SK-N-SH (cell line): ENCODE measurements around the gene KCNJ18. TPM values are rescaled to one million over a fixed set of nuclear protein-coding genes. Genes with fewer than 3 reads are reported as not detected.
"Not testable (repeated sequence)": the region's sequence is repeated elsewhere in the genome, so short reads cannot be mapped to it uniquely, and the experiment has no call there.

Experiments used
- CTCF ChIA-PET: fragments of 300-600, 350-600 bp; formaldehyde crosslinking; extraction: SDS; loops from one replicate; lab custom pipeline; 2021; lab: Yijun Ruan, JAX
- POLR2A ChIA-PET: fragments of 350-600 bp; sonication (Branson Sonifier 250); formaldehyde crosslinking; extraction: SDS; loops from one replicate; lab custom pipeline; 2020; ENCODE audit warnings: antibody characterized with exemption, inconsistent platforms; lab: Yijun Ruan, JAX
- DNase-seq: peaks from one replicate; pipeline ENCODE4 v3.0.0; 2012
- H2AFZ ChIP-seq: fragments of 200-600 bp; sonication (generic); 2 replicates; pipeline ENCODE4 v1.8.1; 2016; ENCODE audit warnings: antibody characterized with exemption, mild to moderate bottlenecking, low read depth
- H3F3A ChIP-seq: fragments of 200-600 bp; sonication (generic); replicated peaks from 2 replicates; pipeline ENCODE3; 2016; ENCODE audit warnings: antibody characterized with exemption, mild to moderate bottlenecking; ENCODE audit not compliant: insufficient read depth
- H3K27ac ChIP-seq, 2 experiments: fragments of 200-500 bp in 1 of 2; fragments of 200-600 bp in 1 of 2; sonication (Bioruptor generic) in 1 of 2; sonication (generic), shearing (Covaris generic) in 1 of 2; 2 replicates each; pipeline versions ENCODE4 v1.5.1 to v1.6.1; 2014 to 2016; ENCODE audit warnings: low read depth in 2 of 2, inconsistent platforms in 1 of 2, low read length in 1 of 2, mild to moderate bottlenecking in 1 of 2, mixed read lengths in 1 of 2
- H3K27me3 ChIP-seq: fragments of 200-600 bp; sonication (generic), shearing (Covaris generic); 2 replicates; pipeline ENCODE4 v1.6.1; 2016; ENCODE audit warnings: mixed run types; ENCODE audit not compliant: insufficient read depth
- H3K36me3 ChIP-seq, 2 experiments: fragments of 200-500 bp in 1 of 2; fragments of 200-600 bp in 1 of 2; sonication (Bioruptor generic) in 1 of 2; sonication (generic) in 1 of 2; replicated peaks in 1 of 2; 2 replicates each; pipeline versions ENCODE3 to v1.5.1; 2014 to 2016; ENCODE audit warnings: low read length in 1 of 2, mild to moderate bottlenecking in 1 of 2; ENCODE audit not compliant: insufficient read depth in 2 of 2, control insufficient read depth in 1 of 2
- H3K4me1 ChIP-seq, 2 experiments: fragments of 200-500 bp in 1 of 2; fragments of 200-600 bp in 1 of 2; sonication (Bioruptor generic) in 1 of 2; sonication (generic), shearing (Covaris generic) in 1 of 2; 2 replicates each; pipeline versions ENCODE4 v1.5.1 to v1.6.1; 2014 to 2016; ENCODE audit warnings: low read depth in 1 of 2, low read length in 1 of 2, mixed run types in 1 of 2; ENCODE audit not compliant: insufficient read depth in 2 of 2, control insufficient read depth in 1 of 2
- H3K4me2 ChIP-seq: fragments of 200-600 bp; sonication (generic), shearing (Covaris generic); 2 replicates; pipeline ENCODE4 v1.6.1; 2017; ENCODE audit warnings: mixed run types
- H3K4me3 ChIP-seq, 2 experiments: fragments of 200-500 bp in 1 of 2; fragments of 200-600 bp in 1 of 2; sonication (Bioruptor generic) in 1 of 2; sonication (generic), shearing (Covaris generic) in 1 of 2; 2 replicates each; pipeline versions ENCODE4 v1.5.1 to v1.8.1; 2014 to 2016; ENCODE audit warnings: low read depth in 2 of 2, inconsistent platforms in 1 of 2, low read length in 1 of 2, mild to moderate bottlenecking in 1 of 2, mixed read lengths in 1 of 2, moderate library complexity in 1 of 2
- H3K79me2 ChIP-seq: fragments of 200-600 bp; sonication (generic); 2 replicates; pipeline ENCODE4 v1.8.1; 2017; ENCODE audit warnings: mild to moderate bottlenecking; ENCODE audit not compliant: insufficient read depth
- H3K9ac ChIP-seq: fragments of 200-600 bp; sonication (generic); 2 replicates; pipeline ENCODE4 v1.6.1; 2017; ENCODE audit warnings: mixed run types
- H3K9me2 ChIP-seq: fragments of 200-600 bp; sonication (generic); 2 replicates; pipeline ENCODE4 v1.6.1; 2017; ENCODE audit warnings: mixed run types
- H3K9me3 ChIP-seq: fragments of 200-600 bp; sonication (generic); 2 replicates; pipeline ENCODE4 v1.6.1; 2017; ENCODE audit warnings: mixed run types, mild to moderate bottlenecking, moderate library complexity
- H4K20me1 ChIP-seq: fragments of 200-600 bp; sonication (generic); 2 replicates; pipeline ENCODE4 v1.6.1; 2017; ENCODE audit warnings: mild to moderate bottlenecking, mixed run types; ENCODE audit not compliant: insufficient read depth
- WGBS: methylation state at CpG from one replicate; pipeline ENCODE4 v1.1.6; 2017; ENCODE audit warnings: low lambda C conversion rate; 5-methylcytosine and 5-hydroxymethylcytosine counted together
- polyA plus RNA-seq, 3 experiments: library from polyadenylated mRNA; depleted of rRNA; stranded (reverse); fragments of >200 nt; gene quantifications; 2 replicates each; pipeline ENCODE4 v1.2.3, GENCODE V29; 2012

KCNJ18 gene
- polyA plus RNA-seq, 1 of the 3 experiments (the other 2 are of a cell fraction): not detected

DNA sequence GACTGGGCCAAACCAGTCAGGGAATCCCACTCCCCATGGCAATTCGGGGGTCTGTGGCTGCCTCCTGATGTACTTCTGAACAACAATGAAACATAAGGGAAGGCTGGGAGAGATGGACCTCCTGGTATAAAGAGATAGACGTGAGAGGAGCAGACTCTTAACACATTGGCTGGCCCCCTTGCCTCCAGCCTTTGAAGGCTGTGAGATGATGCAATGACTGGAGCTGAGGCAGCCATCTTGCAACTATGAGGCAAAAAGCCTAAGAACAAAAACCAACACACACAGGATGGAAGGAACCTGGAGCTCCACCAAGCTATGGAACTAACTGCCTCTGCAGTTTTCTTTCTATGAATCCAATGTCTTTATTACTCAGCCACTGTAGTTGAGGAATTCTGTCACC, 58.8 kb downstream of the KCNJ18 start:
- H3K4me2 ChIP-seq, H3F3A ChIP-seq, DNase-seq, H3K9ac ChIP-seq, H3K27ac ChIP-seq, H3K9me3 ChIP-seq, H3K36me3 ChIP-seq, H3K4me1 ChIP-seq, CTCF ChIA-PET, H3K4me3 ChIP-seq, POLR2A ChIA-PET, H4K20me1 ChIP-seq, H2AFZ ChIP-seq, H3K9me2 ChIP-seq, H3K79me2 ChIP-seq: not testable (repeated sequence)
- peaks cover 23% of the 10 kb centered on the region for H3K27me3 ChIP-seq
- 0% methylated on average over 2 of the region's 2 CpGs for WGBS
